Osteoblast (primary cell): ENCODE measurements around the gene PSKH1. TPM values are rescaled to one million over a fixed set of nuclear protein-coding genes. Genes with fewer than 3 reads are reported as not detected.

Source experiments
- DNase-seq: peaks from one replicate; pipeline ENCODE4 v3.0.0; 2011; ENCODE audit warnings: low spot score, mixed read lengths; ENCODE audit not compliant: insufficient read length; ENCODE audit errors: missing footprints
- H2AFZ ChIP-seq: 2 replicates; pipeline ENCODE4 v1.6.0; 2011; ENCODE audit warnings: mild to moderate bottlenecking, low read length
- H3K27ac ChIP-seq: 2 replicates; pipeline ENCODE4 v1.5.1; 2011; ENCODE audit warnings: mild to moderate bottlenecking, low read depth, low read length, moderate library complexity
- H3K27me3 ChIP-seq: 2 replicates; pipeline ENCODE4 v1.6.0; 2012; ENCODE audit warnings: mild to moderate bottlenecking, control low read depth, inconsistent platforms, low read length, moderate library complexity; ENCODE audit not compliant: insufficient read depth
- H3K36me3 ChIP-seq: 2 replicates; pipeline ENCODE4 v1.5.1; 2011; ENCODE audit warnings: mild to moderate bottlenecking, low read length, control low read depth, moderate library complexity; ENCODE audit not compliant: insufficient read depth
- H3K4me1 ChIP-seq: 2 replicates; pipeline ENCODE4 v1.5.1; 2011; ENCODE audit warnings: mild to moderate bottlenecking, low read length, control low read depth, moderate library complexity; ENCODE audit not compliant: insufficient read depth
- H3K4me2 ChIP-seq: 2 replicates; pipeline ENCODE4 v1.6.0; 2011; ENCODE audit warnings: mild to moderate bottlenecking, low read length; ENCODE audit not compliant: insufficient read depth
- H3K4me3 ChIP-seq: fragments of 200-600 bp; sonication (generic); 3 replicates; pipeline ENCODE4 v1.5.1; 2012; ENCODE audit warnings: mild to moderate bottlenecking, low read length, inconsistent platforms; ENCODE audit not compliant: insufficient read depth
- H3K79me2 ChIP-seq: 2 replicates; pipeline ENCODE4 v1.6.0; 2012; ENCODE audit warnings: mild to moderate bottlenecking, low read length, control low read depth, inconsistent platforms; ENCODE audit not compliant: insufficient read depth
- H3K9me3 ChIP-seq: 2 replicates; pipeline ENCODE4 v1.5.1; 2011; ENCODE audit warnings: low read depth, low read length, control low read depth
- H4K20me1 ChIP-seq: 2 replicates; pipeline ENCODE4 v1.6.0; 2012; ENCODE audit warnings: mild to moderate bottlenecking, low read length, control low read depth; ENCODE audit not compliant: insufficient read depth
- total RNA-seq: library from RNA; depleted of rRNA; stranded (reverse); fragments of >200 nt; gene quantifications from 2 replicates; pipeline ENCODE4 v1.2.3, GENCODE V29; 2012
- TF ChIP-seq, protein P1 (sequence below): IDR thresholded peaks from 2 replicates; pipeline ENCODE4 v1.5.1; 2011; ENCODE audit warnings: mild to moderate bottlenecking, low read depth, low read length, moderate library complexity; ENCODE audit errors: extremely low read depth

Gene PSKH1
- total RNA-seq, 1 donor, result 18.5 TPM

DNA sequence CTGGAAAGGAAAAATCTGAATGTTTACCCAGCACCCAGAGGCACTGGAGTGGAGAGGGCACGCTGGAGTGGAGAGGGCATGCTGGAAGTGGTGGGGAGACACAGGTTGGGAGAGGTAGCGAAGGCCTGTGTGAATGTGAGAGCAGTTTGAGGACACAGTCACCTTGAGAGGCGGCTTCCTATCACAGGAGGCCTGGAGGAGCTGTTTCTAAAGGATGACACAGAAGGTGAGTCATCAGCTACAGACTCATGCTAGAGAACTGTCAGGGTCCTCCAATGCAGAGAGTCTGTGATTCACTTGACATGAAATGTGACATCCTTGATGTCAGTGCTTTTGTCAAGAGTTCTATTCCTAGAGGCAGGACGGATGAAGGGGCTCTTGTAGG, 24.8 kb downstream of the PSKH1 start:
- Histone ChIP-seq H4K20me1 (peaks cover 69% of the 10 kb centered on the region), H3K4me3 (no peak overlapping the region), H3K27ac (peak overlapping the region; percentile 65), H3K4me1 (peaks cover 25% of the 10 kb centered on the region), H3K27me3 (no peaks in the 10 kb centered on the region), H3K36me3 (peaks cover 16% of the 10 kb centered on the region), H3K79me2 (peaks cover 56% of the 10 kb centered on the region), H2AFZ (no peak overlapping the region), H3K4me2 (peak overlapping the region; percentile 25), H3K9me3 (no peaks in the 10 kb centered on the region)
- TF ChIP-seq, protein P1, sequence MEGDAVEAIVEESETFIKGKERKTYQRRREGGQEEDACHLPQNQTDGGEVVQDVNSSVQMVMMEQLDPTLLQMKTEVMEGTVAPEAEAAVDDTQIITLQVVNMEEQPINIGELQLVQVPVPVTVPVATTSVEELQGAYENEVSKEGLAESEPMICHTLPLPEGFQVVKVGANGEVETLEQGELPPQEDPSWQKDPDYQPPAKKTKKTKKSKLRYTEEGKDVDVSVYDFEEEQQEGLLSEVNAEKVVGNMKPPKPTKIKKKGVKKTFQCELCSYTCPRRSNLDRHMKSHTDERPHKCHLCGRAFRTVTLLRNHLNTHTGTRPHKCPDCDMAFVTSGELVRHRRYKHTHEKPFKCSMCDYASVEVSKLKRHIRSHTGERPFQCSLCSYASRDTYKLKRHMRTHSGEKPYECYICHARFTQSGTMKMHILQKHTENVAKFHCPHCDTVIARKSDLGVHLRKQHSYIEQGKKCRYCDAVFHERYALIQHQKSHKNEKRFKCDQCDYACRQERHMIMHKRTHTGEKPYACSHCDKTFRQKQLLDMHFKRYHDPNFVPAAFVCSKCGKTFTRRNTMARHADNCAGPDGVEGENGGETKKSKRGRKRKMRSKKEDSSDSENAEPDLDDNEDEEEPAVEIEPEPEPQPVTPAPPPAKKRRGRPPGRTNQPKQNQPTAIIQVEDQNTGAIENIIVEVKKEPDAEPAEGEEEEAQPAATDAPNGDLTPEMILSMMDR, result no peak
- DNase-seq, result peak; percentile 97

GRCh38 chr16:67919622-67920221, 26.7 kb downstream of the PSKH1 start:
- Histone ChIP-seq H4K20me1 (peaks cover 78% of the 10 kb centered on the region), H3K79me2 (peaks cover 69% of the 10 kb centered on the region), H3K36me3 (peaks cover 20% of the 10 kb centered on the region), H3K9me3 (no peaks in the 10 kb centered on the region), H3K27me3 (no peaks in the 10 kb centered on the region), H3K4me3 (no peak overlapping the region), H3K27ac (no peak overlapping the region), H2AFZ (no peak overlapping the region), H3K4me1 (peaks cover 25% of the 10 kb centered on the region), H3K4me2 (no peak overlapping the region)
- TF ChIP-seq, protein P1, result no peak
- DNase-seq, result no peak

GRCh38 chr16:67922221-67922620, 29.2 kb downstream of the PSKH1 start:
- Histone ChIP-seq H3K79me2 (peaks cover 56% of the 10 kb centered on the region), H3K9me3 (no peaks in the 10 kb centered on the region), H3K4me3 (no peak overlapping the region), H3K4me2 (no peak overlapping the region), H3K27ac (no peak overlapping the region), H3K27me3 (no peaks in the 10 kb centered on the region), H3K4me1 (peaks cover 26% of the 10 kb centered on the region), H4K20me1 (peaks cover 76% of the 10 kb centered on the region), H3K36me3 (peaks cover 14% of the 10 kb centered on the region), H2AFZ (no peak overlapping the region)
- no peak for DNase-seq
- TF ChIP-seq, protein P1, result no peak

GRCh38 chr16:67922740-67923139, 29.7 kb downstream of the PSKH1 start:
- Histone ChIP-seq H3K4me2 (no peak overlapping the region), H3K4me1 (peaks cover 21% of the 10 kb centered on the region), H3K27ac (no peak overlapping the region), H3K4me3 (no peak overlapping the region), H3K9me3 (no peaks in the 10 kb centered on the region), H2AFZ (no peak overlapping the region), H3K79me2 (peaks cover 56% of the 10 kb centered on the region), H4K20me1 (peaks cover 76% of the 10 kb centered on the region), H3K27me3 (no peaks in the 10 kb centered on the region), H3K36me3 (peaks cover 19% of the 10 kb centered on the region)
- TF ChIP-seq, protein P1, result no peak
- DNase-seq, result peak; percentile 49
